ENCODE results near the gene C10orf120. TPM values are rescaled to one million over a fixed set of nuclear protein-coding genes. Genes with fewer than 3 reads are reported as not detected.

Gene C10orf120
- total and polyA plus RNA-seq, 10 of the 15 experiments (the other 5 are each of a cell fraction or from before 2014, with no cell fraction given), result not detected

GRCh38 chr10:122721111-122721510 lies 21.5 kb upstream of the C10orf120 start (continued):
- no peak for TF ChIP-seq ZBTB40 (IDR thresholded peaks at IDR 0.05; ENCODE audit: borderline replicate concordance)

GRCh38 chr10:122716025-122716424 lies 16.4 kb upstream of the C10orf120 start:
- no peaks in the 10 kb centered on the region for H3K79me2 ChIP-seq (ENCODE audit: control insufficient read depth, insufficient read depth, low read length)
- in situ Hi-C loops (cut with MboI), result no loop called here
- no peak overlapping the region for H3K4me2 ChIP-seq (ENCODE audit: control insufficient read depth, insufficient read depth)
- H2AFZ ChIP-seq (ENCODE audit: control insufficient read depth, low read depth, low read length), result no peak overlapping the region
- H3K36me3 ChIP-seq (ENCODE audit: control insufficient read depth in 2 of 2, insufficient read depth in 2 of 2, low read length in 1 of 2), result no peaks in the 10 kb centered on the region
- H4K20me1 ChIP-seq (ENCODE audit: control insufficient read depth, insufficient read depth), result no peaks in the 10 kb centered on the region
- no peak for FAIRE-seq
- no peak overlapping the region for H3K27ac ChIP-seq (ENCODE audit: control insufficient read depth, insufficient read depth)
- ChIA-PET POLR2A (no interaction called here), CTCF (interaction anchor here (2.0 kb wide), 1 partner anchor 10 kb away, joined by 7 read pairs; no protein-coding TSS in a partner anchor), RAD21 (ENCODE audit: unreplicated experiment) (no interaction called here), SMC1A (ENCODE audit: uncharacterized antibody, unreplicated experiment) (no interaction called here)
- H3K9ac ChIP-seq (ENCODE audit: control insufficient read depth, insufficient read depth, low read length), result no peak overlapping the region
- H3K4me1 ChIP-seq (ENCODE audit: control insufficient read depth, insufficient read depth, low read length), result no peaks in the 10 kb centered on the region
- WGBS (ENCODE audit: insufficient coverage, insufficient replicate concordance, low lambda C conversion rate, missing lambda C conversion rate), result 29% methylated on average over 2 of the region's 2 CpGs
- no peak for ATAC-seq
- no peak for DNase-seq (ENCODE audit: low read depth, low spot score)
- BruUV-seq (replicated peaks), result no TSS peak
- intact Hi-C loops (cut with micrococcal nuclease; ENCODE audit: unreplicated experiment), result no loop called here
- no peak overlapping the region for H3K4me3 ChIP-seq
- TF ChIP-seq MAX (IDR thresholded peaks at IDR 0.05; ENCODE audit: low read depth, low read length) (no peak), ZNF274 (IDR thresholded peaks at IDR 0.05; ENCODE audit: insufficient read depth, insufficient read length) (no peak), SMAD5 (IDR thresholded peaks at IDR 0.05; ENCODE audit: low read depth) (no peak), RELA (IDR thresholded peaks at IDR 0.05; ENCODE audit: borderline replicate concordance, partially characterized antibody) (no peak), ETV6 (conservative IDR thresholded peaks at IDR 0.05 in 1 of 2, IDR thresholded peaks at IDR 0.05 in 1 of 2; ENCODE audit: borderline replicate concordance in 1 of 2, low read depth in 1 of 2) (no peak), SKIL (IDR thresholded peaks at IDR 0.05; ENCODE audit: low read depth, poor library complexity, severe bottlenecking) (no peak), SMC3 (IDR thresholded peaks at IDR 0.05; ENCODE audit: borderline replicate concordance, low read length) (no peak), HDAC6 (IDR thresholded peaks at IDR 0.05; ENCODE audit: unreplicated experiment) (no peak), IRF4 (IDR thresholded peaks at IDR 0.05; ENCODE audit: low read depth, low read length) (no peak), ASH2L (IDR thresholded peaks at IDR 0.05; ENCODE audit: borderline replicate concordance, low read depth) (no peak), SUZ12 (IDR thresholded peaks at IDR 0.05; ENCODE audit: unreplicated experiment) (no peak), SPI1 (IDR thresholded peaks at IDR 0.05; ENCODE audit: borderline replicate concordance, insufficient read depth, low read depth, low read length) (no peak)
- H3K9me3 ChIP-seq (replicated peaks; ENCODE audit: control insufficient read depth, insufficient read depth, low read length), result no peaks in the 10 kb centered on the region
- peaks cover 1 to 8% of the 10 kb centered on the region in 2 experiments; a peak in 2 of 4 replicates for H3K27me3 ChIP-seq (replicated peaks in 1 of 2; ENCODE audit: control insufficient read depth in 2 of 2, insufficient read depth in 2 of 2, low read length in 1 of 2)

Data from GM12878 (cell line).